Erythroblast (primary cell): ENCODE data around the gene GCN1.

Experiments used
- GATA1 ChIP-seq: IDR thresholded peaks from 2 replicates; pipeline ENCODE4 v1.6.1; 2011; ENCODE audit warnings: low read depth, mild to moderate bottlenecking, control low read depth, low read length, moderate library complexity
- POLR2A ChIP-seq: IDR thresholded peaks from 2 replicates; pipeline ENCODE4 v1.6.1; 2011; ENCODE audit warnings: mild to moderate bottlenecking, low read length

GRCh38 chr12:120200364-120200800 lies 5.9 kb upstream of the GCN1 start:
- TF ChIP-seq POLR2A = no peak
- no peak for TF ChIP-seq GATA1
